Chondrocyte (in vitro differentiated cells): ENCODE results near the gene CYREN. TPM values are rescaled to one million over a fixed set of nuclear protein-coding genes. Genes with fewer than 3 reads are reported as not detected.

Experiments
- DNase-seq: peaks from one replicate; pipeline ENCODE4 v3.0.0; 2021; ENCODE audit warnings: mixed read lengths, low spot score
- H3K27ac Mint-ChIP-seq: one replicate; pipeline ENCODE4 v1.8.0; 2021; ENCODE audit warnings: mild to moderate bottlenecking, moderate library complexity, mixed read lengths; ENCODE audit not compliant: unreplicated experiment
- H3K27me3 Mint-ChIP-seq: 2 replicates; pipeline ENCODE4 v1.8.0; 2021; ENCODE audit warnings: low read depth, mixed read lengths
- H3K36me3 Mint-ChIP-seq: 2 replicates; pipeline ENCODE4 v1.8.0; 2021; ENCODE audit warnings: low read depth, mixed read lengths
- H3K4me1 Mint-ChIP-seq: 2 replicates; pipeline ENCODE4 v1.8.0; 2021; ENCODE audit warnings: low read depth, mild to moderate bottlenecking, mixed read lengths
- H3K4me3 Mint-ChIP-seq: one replicate; pipeline ENCODE4 v1.8.0; 2021; ENCODE audit warnings: mild to moderate bottlenecking, moderate library complexity, mixed read lengths; ENCODE audit not compliant: unreplicated experiment
- H3K9me3 Mint-ChIP-seq: 2 replicates; pipeline ENCODE4 v1.8.0; 2021; ENCODE audit warnings: low read depth, mixed read lengths
- CTCF ChIP-seq: fragments of 200-600 bp; sonication (generic); IDR thresholded peaks from 2 replicates; pipeline ENCODE4 v1.5.0; 2021; ENCODE audit warnings: antibody characterized with exemption, mild to moderate bottlenecking, moderate library complexity
- microRNA-seq: library from miRNA; unstranded; fragments of <30 nt; microRNA quantifications from one replicate; pipeline ENCODE4 v1.2.0, GENCODE V29; 2020; ENCODE audit warnings: borderline number of aligned reads
- total RNA-seq: library from RNA; stranded (reverse); gene quantifications from 3 replicates; pipeline ENCODE4 v1.2.1, GENCODE V29; 2021

Gene CYREN
- total RNA-seq, 1 donor from 2014 or later: 30.2 TPM

- Mint-ChIP-seq H3K4me1 (no peaks in the 10 kb centered on the region), H3K36me3 (peaks cover 10% of the 10 kb centered on the region), H3K4me3 (no peak overlapping the region), H3K27ac (no peak overlapping the region), H3K27me3 (peaks cover 40% of the 10 kb centered on the region), H3K9me3 (peaks cover 28% of the 10 kb centered on the region)
- DNase-seq: no peak
- TF ChIP-seq CTCF: no peak
These were observed 48.6 kb downstream of the CYREN start for GRCh38 chr7:135121868-135122267.

- TF ChIP-seq CTCF: no peak
- H3K4me1 Mint-ChIP-seq: no peaks in the 10 kb centered on the region
- H3K4me3 Mint-ChIP-seq: no peak overlapping the region
- H3K9me3 Mint-ChIP-seq: peaks cover 17% of the 10 kb centered on the region
- DNase-seq: no peak
- no peak overlapping the region for H3K27ac Mint-ChIP-seq
- peaks cover 4% of the 10 kb centered on the region for H3K36me3 Mint-ChIP-seq
- no peaks in the 10 kb centered on the region for H3K27me3 Mint-ChIP-seq
These were observed 53.4 kb downstream of the CYREN start for GRCh38 chr7:135117096-135117495.

Small RNAs within 50 kb of the gene (microRNA-seq; reads per million reads assigned to microRNA genes)
- gene MIR6509: not detected

Other genes starting within 250 kb of the CYREN start
- gene AGBL3, start 184.2 kb downstream of the CYREN start, total RNA-seq: 0.30 to 0.94 TPM (median 0.69 TPM) in 3 replicates
- gene TMEM140, start 22.6 kb downstream of the CYREN start, total RNA-seq: not detected in 3 replicates
- gene WDR91, start 40.8 kb upstream of the CYREN start, total RNA-seq: 9.5 to 16.1 TPM (median 10.6 TPM) in 3 replicates
- not detected in 3 replicates for gene STRA8, start 63.1 kb upstream of the CYREN start, total RNA-seq